Activated gamma-delta T cell treated with anti-CD3 and anti-CD28 coated beads, Interleukin-2, amount 50 U/mL, for 16 hours (primary cell): ENCODE measurements around the gene DCAF4.
"Not testable (repeated sequence)": the region's sequence is repeated elsewhere in the genome, so short reads cannot be mapped to it uniquely, and the experiment has no call there.

Experiments used
- DNase-seq: peaks from one replicate; pipeline ENCODE4 v3.0.0-alpha.2; 2020; ENCODE audit warnings: low read depth

Gene DCAF4

DNA sequence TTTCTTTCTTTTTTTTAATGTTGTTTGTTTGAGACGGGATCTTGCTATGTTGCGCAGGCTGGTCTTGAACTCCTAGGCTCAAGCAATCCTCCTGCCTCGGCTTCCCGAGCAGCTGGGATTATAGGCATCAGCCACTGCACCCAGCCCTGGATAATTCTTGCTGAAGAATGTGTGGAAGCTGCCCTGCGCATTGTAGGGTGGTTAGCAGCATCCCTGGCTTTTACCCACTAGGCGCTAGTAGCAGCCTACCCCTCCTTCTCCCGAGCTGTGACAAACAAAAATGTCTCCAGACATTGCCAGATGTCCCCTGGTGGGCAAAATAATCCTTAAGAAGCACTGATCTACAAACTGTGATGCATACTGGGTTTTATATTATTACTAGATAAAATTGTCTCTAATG, 6.6 kb downstream of the DCAF4 start:
- no peak for DNase-seq

- DNase-seq: no peak
Observed at GRCh38 chr14:72939630-72940029, 13.4 kb downstream of the DCAF4 start.

GRCh38 chr14:72941286-72941985, 15.2 kb downstream of the DCAF4 start:
- no peak for DNase-seq

DNA sequence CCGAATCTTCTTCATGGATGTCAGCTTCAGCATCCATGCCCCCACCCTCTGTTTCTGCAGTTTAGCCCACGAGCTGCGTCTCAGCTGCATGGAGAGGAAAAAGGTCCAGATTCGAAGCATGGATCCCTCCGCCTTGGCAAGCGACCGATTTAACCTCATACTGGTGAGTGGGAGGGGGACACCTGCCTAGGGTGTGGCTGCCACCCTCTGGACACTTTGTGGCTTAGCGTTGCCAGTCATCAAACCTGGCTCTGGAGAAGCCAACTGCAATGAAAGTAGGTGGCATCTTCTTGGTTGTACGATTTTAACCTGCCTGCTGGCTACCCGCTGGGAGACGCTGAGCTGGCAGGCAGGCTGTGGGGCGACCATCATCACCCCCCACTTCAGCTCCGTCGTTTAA, 16.7 kb downstream of the DCAF4 start:
- no peak for DNase-seq

DNA sequence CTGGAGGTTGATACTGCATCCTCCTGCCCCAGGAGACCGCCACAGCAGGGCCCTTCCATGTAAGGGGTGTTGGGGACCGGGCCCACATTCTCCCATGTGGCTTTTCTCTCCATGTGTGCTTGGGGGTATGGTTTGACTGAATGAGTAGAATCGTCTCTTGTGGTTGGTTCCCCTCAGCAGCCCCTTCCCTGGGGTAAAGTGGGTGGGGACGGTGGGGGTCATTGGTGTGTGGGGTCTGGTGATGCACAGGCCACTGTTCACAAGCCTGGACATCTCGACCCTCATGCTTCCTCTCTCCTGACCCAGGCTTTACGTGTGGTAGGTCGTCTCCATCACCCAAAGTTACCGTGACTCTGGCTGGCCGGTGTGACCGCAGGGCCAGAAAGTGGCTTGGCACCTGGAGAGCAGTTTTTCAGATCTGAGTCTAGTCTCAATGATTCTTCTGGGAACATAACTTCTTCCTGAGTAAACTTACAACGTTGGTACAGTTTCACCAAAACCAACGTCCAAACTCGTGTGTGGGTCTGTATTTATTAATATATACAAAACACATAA, 17.7 kb downstream of the DCAF4 start:
- DNase-seq: no peak

- DNase-seq: no peak
Observed at GRCh38 chr14:72945356-72946027, 19.2 kb downstream of the DCAF4 start.

GRCh38 chr14:72946491-72946890, 20.2 kb downstream of the DCAF4 start:
- no peak for DNase-seq

DNA sequence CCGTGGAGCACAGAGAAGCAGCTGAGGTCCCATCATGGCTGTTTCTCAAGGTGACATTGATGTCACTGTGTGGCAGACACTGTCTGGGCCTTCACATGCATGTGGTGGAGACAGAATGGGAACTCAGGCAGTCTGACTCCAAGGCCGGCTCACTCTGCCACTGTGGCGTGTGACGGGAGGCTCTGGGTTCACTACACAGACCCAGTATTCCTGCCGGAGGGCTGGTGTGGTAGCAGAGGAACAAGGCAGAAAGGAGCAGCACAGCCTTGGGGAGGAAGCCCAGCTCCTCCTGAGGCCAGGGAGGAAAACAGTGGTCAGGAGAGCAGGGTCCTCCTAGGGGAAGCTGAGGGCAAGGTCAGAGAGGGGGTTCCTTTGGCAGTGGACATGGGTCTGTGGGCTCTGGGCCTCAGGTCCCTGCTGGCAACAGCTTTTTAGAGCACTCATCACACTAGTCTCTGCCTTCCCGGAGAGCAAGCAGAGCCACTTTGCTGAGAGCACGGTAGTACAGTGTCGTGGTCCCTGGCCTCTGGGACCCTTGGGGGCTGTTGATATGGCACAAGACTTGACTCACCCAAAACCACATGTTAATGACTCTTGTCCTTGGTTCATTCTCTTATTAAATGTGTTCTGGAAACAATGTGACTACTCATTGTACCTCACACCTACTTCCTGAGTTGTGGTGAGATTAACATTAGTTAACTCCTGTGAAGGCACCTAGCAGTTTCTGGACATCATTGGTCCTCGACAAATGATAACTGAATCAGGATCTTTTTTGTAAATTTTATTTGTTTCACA, 21.3 kb downstream of the DCAF4 start:
- no peak for DNase-seq

DNA sequence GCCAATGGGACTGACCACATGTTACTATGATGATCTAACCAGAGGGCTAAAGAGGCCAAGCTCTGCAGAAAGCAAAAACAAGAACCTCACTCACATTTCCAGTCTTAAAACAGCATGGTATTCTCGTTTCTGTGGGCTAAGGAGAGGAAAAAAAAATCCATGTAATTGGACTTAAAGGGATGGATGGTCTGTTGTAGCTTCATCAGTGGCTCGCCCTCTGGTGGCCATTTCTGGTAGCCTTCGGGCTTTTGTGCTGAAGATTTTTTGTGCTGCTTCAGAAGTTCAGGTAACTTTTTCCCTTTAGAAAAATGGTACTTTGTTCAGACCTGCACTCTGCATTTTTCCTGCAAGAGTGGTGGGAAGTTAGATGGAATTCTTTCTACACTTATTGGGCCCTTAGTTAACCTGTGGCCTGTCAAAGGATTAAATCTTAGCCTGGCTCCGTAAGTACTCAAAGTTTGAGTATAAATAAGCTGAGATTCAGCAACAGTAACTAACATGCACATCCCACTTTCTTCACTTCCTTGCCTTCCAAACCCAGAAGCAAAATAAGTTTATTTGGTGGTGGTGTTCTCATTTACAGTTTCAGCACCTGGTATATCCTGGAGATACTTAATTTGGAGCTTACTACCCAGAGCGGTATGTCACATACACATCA, 22.3 kb downstream of the DCAF4 start:
- peak; percentile 46 for DNase-seq

DNA sequence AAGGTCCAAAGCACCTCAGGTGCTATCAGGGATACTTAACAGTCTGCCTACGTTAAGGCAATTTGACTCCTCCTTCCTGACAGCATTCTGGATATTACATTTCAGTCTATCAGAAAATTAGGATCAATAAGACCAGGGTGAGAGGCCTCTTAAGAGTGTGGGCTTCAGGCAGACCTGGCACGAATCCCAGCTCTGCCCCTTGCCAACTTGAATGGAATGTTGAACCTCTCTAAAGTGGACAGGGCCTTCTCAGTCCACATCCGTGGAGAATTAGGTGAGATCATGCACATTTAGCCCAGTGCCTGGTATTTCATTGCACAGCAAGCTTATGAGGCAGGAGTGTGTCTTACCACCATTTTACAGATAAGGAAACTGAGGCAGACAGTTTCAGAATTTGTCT, 25.9 kb downstream of the DCAF4 start:
- DNase-seq: no peak

DNA sequence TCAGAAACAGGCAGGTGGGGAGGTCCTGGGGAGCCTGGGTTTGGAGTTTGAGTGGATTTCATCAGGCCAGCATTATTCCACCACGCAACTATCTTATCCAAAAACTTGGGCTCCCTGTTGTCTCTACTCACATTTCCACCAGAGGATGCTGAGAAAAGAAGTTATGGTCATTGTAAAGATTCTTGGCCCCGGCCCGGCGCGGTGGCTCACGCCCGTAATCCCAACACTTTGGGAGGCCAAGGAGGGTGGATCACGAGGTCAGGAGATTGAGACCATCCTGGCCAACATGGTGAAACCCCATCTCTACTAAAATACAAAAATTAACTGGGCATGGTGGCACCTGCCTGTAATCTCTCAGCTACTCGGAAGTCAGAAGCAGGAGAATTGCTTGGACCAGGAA, 30.5 kb downstream of the DCAF4 start:
- not testable (repeated sequence) for DNase-seq

- DNase-seq: no peak
Observed at GRCh38 chr14:72957213-72957612, 30.9 kb downstream of the DCAF4 start.

DNA sequence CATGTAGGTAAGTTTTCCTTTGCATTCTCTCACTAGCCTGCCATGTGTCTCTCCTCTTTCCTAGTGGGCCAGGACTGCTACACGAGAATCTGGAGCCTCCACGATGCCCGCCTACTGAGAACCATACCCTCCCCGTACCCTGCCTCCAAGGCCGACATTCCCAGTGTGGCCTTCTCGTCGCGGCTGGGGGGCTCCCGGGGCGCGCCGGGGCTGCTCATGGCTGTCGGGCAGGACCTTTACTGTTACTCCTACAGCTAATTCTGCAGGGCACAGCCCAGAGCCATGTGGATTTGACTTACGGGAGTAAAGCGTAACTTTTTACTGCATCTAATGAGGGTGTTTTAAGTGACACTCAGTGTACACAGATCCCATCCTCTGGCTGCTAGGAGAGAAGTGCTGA, 32.3 kb downstream of the DCAF4 start:
- DNase-seq: no peak

- DNase-seq: not testable (repeated sequence)
Observed at GRCh38 chr14:72961016-72961415, 34.8 kb downstream of the DCAF4 start.

- DNase-seq: no peak
Observed at GRCh38 chr14:72961579-72962335, 35.5 kb downstream of the DCAF4 start.

DNA sequence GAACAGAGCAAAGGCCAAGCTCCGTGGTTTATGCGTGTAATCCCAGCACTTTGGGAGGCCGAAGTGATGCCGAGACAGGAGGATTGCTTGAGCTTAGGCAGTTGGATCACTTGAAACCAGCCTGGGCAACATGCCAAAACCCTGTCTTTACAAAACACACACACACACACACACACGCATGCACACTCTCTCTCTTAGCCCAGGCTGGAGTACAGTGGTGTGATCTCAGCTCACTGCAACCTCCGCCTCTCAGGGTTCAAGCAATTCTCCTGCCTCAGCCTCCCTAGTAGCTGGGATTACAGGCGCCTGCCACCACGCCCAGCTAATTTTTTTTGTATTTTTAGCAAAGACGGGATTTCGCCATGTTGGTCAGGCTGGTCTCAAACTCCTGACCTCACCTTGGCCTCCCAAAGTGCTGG, 36.1 kb downstream of the DCAF4 start:
- not testable (repeated sequence) for DNase-seq

- DNase-seq: no peak
Observed at GRCh38 chr14:72962829-72963312, 36.6 kb downstream of the DCAF4 start.

DNA sequence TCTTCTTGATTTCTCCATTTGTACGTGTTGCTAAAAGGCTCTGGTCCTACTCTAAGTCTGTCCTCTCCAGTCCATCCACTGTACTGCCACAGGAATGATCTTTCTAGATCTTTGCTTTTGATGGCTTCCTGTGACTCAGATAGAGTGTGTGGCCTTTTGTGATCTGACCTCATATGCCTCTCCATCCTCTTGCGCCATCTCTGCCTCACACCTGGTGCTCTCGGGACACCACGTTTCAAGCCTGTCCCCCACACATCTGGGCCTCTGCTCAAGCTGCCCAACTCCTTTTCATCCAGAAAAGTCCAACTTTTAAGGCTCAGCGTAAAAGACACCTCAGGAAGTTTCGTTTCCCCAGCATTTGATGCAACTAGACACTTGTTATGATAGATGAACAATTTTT, 39.0 kb downstream of the DCAF4 start:
- DNase-seq: no peak

DNA sequence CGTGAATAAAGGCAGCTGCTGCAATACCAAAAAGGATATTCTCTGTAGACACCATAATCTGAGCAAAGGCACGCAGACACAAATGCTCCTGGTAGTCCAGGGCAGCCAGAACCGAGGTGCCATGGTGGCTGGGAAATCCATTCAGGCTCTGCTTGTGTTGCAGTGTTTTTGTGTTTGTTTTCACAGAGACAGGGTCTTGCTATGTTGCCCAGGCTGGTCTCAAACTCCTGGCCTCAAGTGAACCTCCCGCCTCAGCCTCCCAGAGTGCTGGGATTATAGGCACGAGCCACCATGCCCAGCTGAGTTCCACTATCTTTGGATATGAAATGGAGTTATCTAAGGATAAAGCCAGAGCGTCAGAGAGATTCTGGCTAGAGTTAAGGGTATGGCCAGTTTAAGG, 39.8 kb downstream of the DCAF4 start:
- no peak for DNase-seq

GRCh38 chr14:72968316-72968715, 42.1 kb downstream of the DCAF4 start:
- no peak for DNase-seq

DNA sequence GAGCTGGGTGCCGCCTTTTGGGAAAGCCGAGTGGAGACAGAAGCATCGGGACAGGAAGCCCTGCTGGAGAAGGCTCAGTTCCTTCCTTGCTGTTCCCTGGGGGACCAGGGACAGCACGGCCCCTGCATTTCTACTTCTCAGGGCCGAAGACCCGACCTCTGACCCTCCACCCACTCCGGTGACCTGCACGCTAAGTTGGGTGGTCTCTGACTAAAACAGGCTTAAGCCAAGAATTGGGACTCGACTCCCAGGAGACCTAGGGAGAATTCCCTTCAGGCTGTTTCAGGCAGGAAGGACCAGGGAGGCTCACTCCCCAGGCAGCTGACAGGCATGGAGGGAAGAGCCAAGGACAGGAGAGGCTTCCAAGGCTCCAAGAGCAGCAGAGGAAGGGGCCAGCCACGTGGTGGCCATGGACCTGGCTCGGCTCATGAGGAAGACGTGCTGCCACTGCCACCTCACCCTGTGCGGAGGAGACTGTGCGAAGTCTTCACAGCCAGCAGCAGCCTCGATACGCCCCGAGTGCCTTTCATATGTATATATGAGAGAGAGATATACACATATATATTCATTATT, 43.9 kb downstream of the DCAF4 start:
- no peak for DNase-seq
